Sigmoid colon (tissue), 7 donors: ENCODE data around the gene TOPORS. TPM values are rescaled to one million over a fixed set of nuclear protein-coding genes. Genes with fewer than 3 reads are reported as not detected.
"Not testable (repeated sequence)": the region's sequence is repeated elsewhere in the genome, so short reads cannot be mapped to it uniquely, and the experiment has no call there.

Experiments
- DNase-seq: peaks from one replicate; pipeline ENCODE4 v3.0.0-alpha.2; 2019
- H3K27ac ChIP-seq, 4 donors: fragments of 200-600 bp; sonication (generic); one replicate each; pipeline ENCODE4 v1.5.1; 2016 to 2019; ENCODE audit warnings: mild to moderate bottlenecking in 1 of 4
- H3K27me3 ChIP-seq, 3 donors: fragments of 200-600 bp; sonication (generic); one replicate each; pipeline ENCODE4 v1.5.1; 2019; ENCODE audit warnings: mild to moderate bottlenecking in 1 of 3
- H3K36me3 ChIP-seq, 4 donors: fragments of 200-600 bp; sonication (generic); one replicate each; pipeline ENCODE4 v1.5.1; 2016 to 2019
- H3K4me1 ChIP-seq, 4 donors: fragments of 200-600 bp; sonication (generic); one replicate each; pipeline ENCODE4 v1.5.1; 2017 to 2019
- H3K4me3 ChIP-seq, 4 donors: fragments of 200-600 bp; sonication (generic); one replicate each; pipeline ENCODE4 v1.5.1; 2017 to 2019; ENCODE audit warnings: mild to moderate bottlenecking in 2 of 4, moderate library complexity in 1 of 4
- H3K9me3 ChIP-seq, 4 donors: fragments of 200-600 bp in 3 of 4; sonication (generic) in 3 of 4; one replicate each; pipeline versions ENCODE4 v1.5.1 to v1.6.1; 2013 to 2019
- CTCF ChIP-seq, 4 experiments: fragments of 450-650 bp in 3 of 4; fragments of 200-600 bp in 1 of 4; IDR thresholded peaks; one replicate each; pipeline ENCODE4 v1.5.1; 2016 to 2019; ENCODE audit warnings: antibody characterized with exemption in 4 of 4, mild to moderate bottlenecking in 3 of 4, moderate library complexity in 2 of 4
- EP300 ChIP-seq, 4 donors: sonication (generic); formaldehyde crosslinking; IDR thresholded peaks; one replicate each; pipeline ENCODE4 v1.6.1; 2017; ENCODE audit warnings: antibody characterized with exemption in 4 of 4
- POLR2A ChIP-seq, 2 donors: fragments of 450-650 bp; IDR thresholded peaks; one replicate each; pipeline ENCODE4 v1.6.1; 2016; ENCODE audit warnings: antibody characterized with exemption in 2 of 2, mild to moderate bottlenecking in 2 of 2, moderate library complexity in 2 of 2
- POLR2AphosphoS5 ChIP-seq, 4 donors: sonication (generic); formaldehyde crosslinking; IDR thresholded peaks; one replicate each; pipeline ENCODE4 v1.6.1; 2017; ENCODE audit warnings: antibody characterized with exemption in 4 of 4
- WGBS, 2 donors: extraction: QIAGEN DNeasy Blood & Tissue Kit; methylation state at CpG; one replicate each; pipeline ENCODE4 v1.1.7; 2013; 5-methylcytosine and 5-hydroxymethylcytosine counted together
- intact Hi-C: fragments of 100-400 bp; cut with DNase I; formaldehyde crosslinking; loops from one replicate; pipeline ENCODE4 v1.15.1; 2023
- polyA plus RNA-seq, 3 donors: library from polyadenylated mRNA; stranded (reverse); fragments of 200-250 nt; gene quantifications; one replicate each; pipeline ENCODE4 v1.2.3, GENCODE V29; 2013
- total RNA-seq, 4 donors: library from RNA; depleted of rRNA; stranded (reverse); fragments of >200 nt; gene quantifications; one replicate each; pipeline ENCODE4 v1.1.0, GENCODE V29; 2016
- donor health status: healthy with polysubstance abuse.
- donor health status: Bipolar disorder and iron deficiency.
- donor health status: healthy.

TOPORS gene
- total RNA-seq (10 to 100 TPM; 23.5 to 27.5 (median 23.7) TPM), polyA plus RNA-seq (1 to 10 TPM; 7.7 to 9.0 (median 8.1) TPM)

GRCh38 chr9:32552172-32552872 lies at the start of gene TOPORS, which contains the start of gene SMIM27:
TOPORS (minus strand) TSS chr9:32552586; CDS start chr9:32552436, 150 bp downstream.
SMIM27 (plus strand) TSS chr9:32552327; CDS start chr9:32552435, 108 bp downstream.
- intact Hi-C loops, result no loop called here
- TF ChIP-seq POLR2AphosphoS5 (IDR thresholded peaks at IDR 0.05) (peak; percentile 79 to 88 (median 84)), EP300 (IDR thresholded peaks at IDR 0.05) (no peak), POLR2A (IDR thresholded peaks at IDR 0.05) (peak; percentile 45 to 56), CTCF (IDR thresholded peaks at IDR 0.05) (no peak)
- Histone ChIP-seq H3K27me3 (no peaks in the 10 kb centered on the region), H3K4me3 (peak within 1 kb of the TSS; percentile 62 to 93 (median 84)), H3K4me1 (peaks cover 0 to 32% (median 25%) of the 10 kb centered on the region in 4 donors), H3K27ac (peak within 1 kb of the TSS; percentile 89 to 99 (median 94)), H3K9me3 (no peaks in the 10 kb centered on the region), H3K36me3 (no peaks in the 10 kb centered on the region)
- 0% methylated on average over 46 of the region's 46 CpGs for WGBS, 2 donors
- DNase-seq, result peak; percentile 96

GRCh38 chr9:32599021-32599420 lies 46.6 kb upstream of the TOPORS start:
- WGBS, 2 donors, result 53 to 74% methylated on average over 3 of the region's 3 CpGs
- H3K36me3 ChIP-seq, result not testable (repeated sequence)

GRCh38 chr9:32596936-32597335 lies 44.5 kb upstream of the TOPORS start:
- no peak for DNase-seq
- intact Hi-C loops, result no loop called here
- Histone ChIP-seq H3K4me1 (no peaks in the 10 kb centered on the region), H3K27ac (no peak overlapping the region), H3K27me3 (no peaks in the 10 kb centered on the region), H3K9me3 (no peaks in the 10 kb centered on the region), H3K36me3 (no peaks in the 10 kb centered on the region), H3K4me3 (no peak overlapping the region)
- no peak for TF ChIP-seq CTCF (IDR thresholded peaks at IDR 0.05)
- TF ChIP-seq EP300 (IDR thresholded peaks at IDR 0.05), result no peak
- no peak for TF ChIP-seq POLR2A (IDR thresholded peaks at IDR 0.05)
- no peak for TF ChIP-seq POLR2AphosphoS5 (IDR thresholded peaks at IDR 0.05)

More at GRCh38 chr9:32599021-32599420, 46.6 kb upstream of the TOPORS start:
- H3K9me3 ChIP-seq, H3K4me3 ChIP-seq, intact Hi-C loops, H3K4me1 ChIP-seq, H3K27ac ChIP-seq, DNase-seq, H3K27me3 ChIP-seq: not testable (repeated sequence)

GRCh38 chr9:32596096-32596865 lies 43.9 kb upstream of the TOPORS start:
- Histone ChIP-seq H3K4me3 (no peak overlapping the region), H3K27ac (no peak overlapping the region), H3K4me1 (no peaks in the 10 kb centered on the region), H3K27me3 (no peaks in the 10 kb centered on the region), H3K9me3 (no peaks in the 10 kb centered on the region), H3K36me3 (no peaks in the 10 kb centered on the region)
- WGBS, 2 donors, result 62 to 72% methylated on average over 4 of the region's 4 CpGs
- no peak for DNase-seq
- TF ChIP-seq POLR2AphosphoS5 (IDR thresholded peaks at IDR 0.05) (no peak), POLR2A (IDR thresholded peaks at IDR 0.05) (no peak), CTCF (IDR thresholded peaks at IDR 0.05) (no peak), EP300 (IDR thresholded peaks at IDR 0.05) (no peak)
- intact Hi-C loops, result no loop called here

- WGBS, 2 donors, result 76 to 93% methylated on average over 1 of the region's 1 CpG
- DNase-seq, result no peak
- intact Hi-C loops, result no loop called here
Measured at GRCh38 chr9:32590898-32591297, 38.5 kb upstream of the TOPORS start.

More at GRCh38 chr9:32590898-32591297, 38.5 kb upstream of the TOPORS start:
- H3K27ac ChIP-seq, result no peak overlapping the region
- H3K27me3 ChIP-seq, result no peaks in the 10 kb centered on the region
- TF ChIP-seq POLR2AphosphoS5 (IDR thresholded peaks at IDR 0.05), result no peak
- TF ChIP-seq POLR2A (IDR thresholded peaks at IDR 0.05), result no peak
- TF ChIP-seq CTCF (IDR thresholded peaks at IDR 0.05), result no peak
- no peak for TF ChIP-seq EP300 (IDR thresholded peaks at IDR 0.05)
- no peaks in the 10 kb centered on the region for H3K36me3 ChIP-seq
- H3K4me1 ChIP-seq, result no peaks in the 10 kb centered on the region
- no peaks in the 10 kb centered on the region for H3K9me3 ChIP-seq
- H3K4me3 ChIP-seq, result no peak overlapping the region
